Activated CD8-positive, alpha-beta memory T cell treated with anti-CD3 and anti-CD28 coated beads, Interleukin-2, amount 50 U/mL, for 48 hours (primary cell): ENCODE results near the gene FARP2.

Experiments
- DNase-seq: peaks from one replicate; pipeline ENCODE4 v3.0.0-alpha.2; 2020

FARP2 gene

DNA sequence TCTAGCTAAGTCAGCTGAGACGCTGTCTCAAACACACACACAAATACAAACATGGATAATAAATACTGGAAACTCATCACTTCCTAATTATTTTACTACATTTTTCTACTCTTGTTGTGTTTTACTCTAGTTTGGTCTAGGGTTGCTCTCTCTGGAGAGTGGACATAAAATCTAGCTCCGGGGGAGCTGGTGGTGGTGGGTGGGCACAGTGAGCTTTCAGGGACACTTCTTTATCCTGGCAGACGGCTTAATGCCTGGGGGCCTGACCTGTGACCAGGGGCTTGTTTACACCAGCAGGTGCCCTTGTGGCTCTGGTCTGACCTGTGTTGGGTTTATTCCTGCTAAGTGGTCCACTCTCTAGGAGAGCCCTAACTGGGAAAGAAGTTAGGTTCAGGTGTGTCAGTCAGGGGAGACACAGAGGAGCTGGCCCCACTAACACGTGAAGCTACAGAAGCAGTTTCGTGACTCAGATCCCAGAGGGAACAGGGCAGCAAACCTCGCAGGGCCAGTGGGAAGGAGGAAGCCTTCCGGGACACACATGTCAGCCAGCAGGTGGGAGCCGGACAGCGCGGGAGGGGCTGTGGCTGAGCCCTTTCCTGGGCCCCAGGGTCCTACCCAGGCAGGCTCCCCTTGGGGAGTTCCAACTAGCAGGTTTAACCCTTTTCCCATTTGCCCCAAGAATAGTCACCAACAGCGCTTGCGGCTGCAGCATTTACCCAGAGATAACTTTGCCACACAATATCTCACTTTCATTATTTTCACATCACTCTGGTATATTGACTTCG lies 180.0 kb downstream of the FARP2 start:
- no peak for DNase-seq

DNA sequence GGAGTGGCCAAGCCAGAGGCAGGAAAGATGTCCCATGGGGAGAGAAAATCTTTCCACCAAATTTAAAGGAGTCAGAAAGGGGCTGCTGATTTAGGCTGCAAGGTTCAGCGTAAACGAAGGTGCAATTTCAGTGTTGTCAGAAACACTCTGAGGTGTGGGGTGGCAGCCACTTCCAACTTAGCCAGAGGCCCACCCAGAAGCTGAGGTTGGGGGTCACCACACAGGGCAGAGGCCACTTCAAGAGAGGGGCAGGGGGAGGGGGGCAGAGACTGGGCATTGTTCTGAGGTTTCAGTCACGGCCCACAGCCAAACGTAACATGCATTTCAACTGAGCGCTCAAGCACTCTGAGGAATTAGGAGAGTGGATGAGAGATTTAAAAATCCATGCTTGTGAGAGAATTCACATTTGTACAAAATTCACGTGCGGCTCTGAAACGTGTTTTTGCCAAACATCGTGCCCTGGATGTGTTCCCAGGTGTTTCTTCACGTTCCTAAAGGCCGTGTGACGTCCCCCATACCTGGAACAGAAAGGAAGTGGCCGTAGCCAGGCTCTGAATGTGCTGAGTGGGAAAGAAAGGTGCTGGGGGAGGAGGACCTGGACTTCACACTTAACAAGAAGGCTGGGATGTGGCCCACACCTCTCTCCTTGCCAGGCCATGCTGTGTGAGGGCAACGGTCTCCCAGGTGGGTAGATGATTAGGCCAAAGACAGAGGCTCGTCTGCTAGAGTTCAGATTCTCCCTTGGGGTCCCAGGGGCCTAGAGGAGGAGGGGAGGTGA lies 182.9 kb downstream of the FARP2 start:
- DNase-seq = no peak

DNA sequence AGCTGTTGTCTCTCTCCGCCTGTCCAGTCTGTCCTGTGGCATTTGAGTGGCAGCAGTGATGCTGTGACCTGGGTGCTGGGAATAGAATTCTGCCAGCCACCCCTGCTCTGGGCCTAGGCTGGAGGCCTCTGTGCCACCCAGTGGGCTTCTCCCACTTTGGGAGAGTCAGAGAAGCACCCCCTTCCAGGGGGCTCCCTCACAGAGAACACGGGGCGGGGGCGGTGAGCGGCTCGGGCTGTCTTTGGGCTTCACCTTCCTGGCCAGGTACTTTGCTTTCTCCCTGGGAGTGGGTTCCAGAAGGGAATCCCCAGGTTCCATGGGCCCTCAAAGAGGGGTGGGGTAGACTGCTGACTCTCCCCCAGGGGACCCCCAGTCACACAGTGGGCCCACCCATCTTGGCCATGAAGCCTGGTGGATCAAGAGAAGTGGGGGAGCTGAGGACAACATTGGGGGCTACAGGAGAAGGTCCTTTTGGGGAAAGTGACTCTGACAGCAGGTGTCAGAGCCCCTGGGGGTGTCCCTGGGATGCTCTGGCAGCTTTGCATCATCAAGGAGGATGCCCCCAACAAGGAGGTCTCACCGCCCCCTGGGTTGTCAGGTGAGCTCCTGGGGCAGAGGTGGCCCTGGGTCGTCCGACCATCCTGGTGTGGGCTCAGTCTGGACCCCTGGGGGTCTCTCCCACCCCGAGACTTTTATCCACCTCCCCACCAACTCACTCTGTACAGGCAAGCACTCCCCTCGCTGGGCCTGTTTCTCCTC lies 183.7 kb downstream of the FARP2 start:
- DNase-seq = peak; percentile 46

DNA sequence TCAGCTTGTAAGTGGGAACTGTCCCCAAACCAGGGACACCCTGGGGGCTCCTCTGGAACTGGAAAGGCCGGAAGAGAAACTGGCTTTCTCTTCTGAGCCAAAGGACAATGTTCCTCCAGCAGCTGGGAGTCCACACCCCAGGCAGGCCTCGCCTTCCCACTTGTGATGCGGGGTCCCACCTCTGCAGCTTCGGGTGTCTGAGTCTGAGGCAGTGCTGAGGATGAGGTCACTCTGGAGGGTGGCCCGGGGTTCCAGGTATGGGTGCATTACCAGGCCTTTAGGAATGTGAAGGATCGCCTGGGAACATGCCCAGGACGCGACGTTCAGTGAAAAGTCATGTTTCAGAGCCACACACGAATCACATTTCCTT lies 184.3 kb downstream of the FARP2 start:
- DNase-seq = peak; percentile 51

DNA sequence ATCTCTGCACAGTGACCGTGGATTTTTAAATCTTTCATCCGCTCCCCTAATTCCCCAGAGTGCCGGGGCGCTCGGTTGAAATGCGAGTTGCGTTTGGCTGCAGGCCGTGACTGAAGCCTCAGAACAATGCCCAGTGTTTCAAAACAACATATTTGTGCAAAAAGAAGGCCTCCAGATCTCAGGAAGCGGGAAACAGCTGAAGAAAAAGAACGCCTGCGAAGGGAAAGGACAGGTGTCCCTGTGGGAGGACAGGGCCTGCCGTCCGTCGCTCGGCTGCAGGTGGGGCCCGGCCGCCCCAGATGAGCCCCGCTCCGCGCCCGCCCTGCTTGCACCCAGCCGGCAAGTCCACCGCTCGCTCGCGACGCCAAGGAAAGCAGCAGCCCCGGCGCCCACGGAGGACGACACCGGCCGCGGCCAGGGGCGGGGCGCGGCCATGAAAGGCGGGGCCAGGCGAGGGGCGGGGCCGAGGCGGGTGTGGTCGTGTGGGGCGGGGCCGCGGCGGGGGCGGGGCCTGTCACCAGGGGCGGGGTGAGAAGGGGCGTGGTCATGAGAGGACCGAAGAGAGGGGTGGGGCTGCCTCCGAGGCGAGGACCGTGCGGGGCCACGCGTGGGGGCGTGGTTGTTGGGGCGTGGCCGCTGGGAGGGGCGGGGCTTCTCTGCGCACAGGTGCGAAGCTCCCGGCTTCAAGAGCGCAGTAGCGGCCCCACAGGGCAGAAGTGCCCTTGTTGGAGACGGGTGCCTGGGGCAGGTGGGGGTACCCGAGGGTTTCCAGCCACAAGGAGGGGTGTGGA lies 184.9 kb downstream of the FARP2 start:
- peak; percentile 91 for DNase-seq

DNA sequence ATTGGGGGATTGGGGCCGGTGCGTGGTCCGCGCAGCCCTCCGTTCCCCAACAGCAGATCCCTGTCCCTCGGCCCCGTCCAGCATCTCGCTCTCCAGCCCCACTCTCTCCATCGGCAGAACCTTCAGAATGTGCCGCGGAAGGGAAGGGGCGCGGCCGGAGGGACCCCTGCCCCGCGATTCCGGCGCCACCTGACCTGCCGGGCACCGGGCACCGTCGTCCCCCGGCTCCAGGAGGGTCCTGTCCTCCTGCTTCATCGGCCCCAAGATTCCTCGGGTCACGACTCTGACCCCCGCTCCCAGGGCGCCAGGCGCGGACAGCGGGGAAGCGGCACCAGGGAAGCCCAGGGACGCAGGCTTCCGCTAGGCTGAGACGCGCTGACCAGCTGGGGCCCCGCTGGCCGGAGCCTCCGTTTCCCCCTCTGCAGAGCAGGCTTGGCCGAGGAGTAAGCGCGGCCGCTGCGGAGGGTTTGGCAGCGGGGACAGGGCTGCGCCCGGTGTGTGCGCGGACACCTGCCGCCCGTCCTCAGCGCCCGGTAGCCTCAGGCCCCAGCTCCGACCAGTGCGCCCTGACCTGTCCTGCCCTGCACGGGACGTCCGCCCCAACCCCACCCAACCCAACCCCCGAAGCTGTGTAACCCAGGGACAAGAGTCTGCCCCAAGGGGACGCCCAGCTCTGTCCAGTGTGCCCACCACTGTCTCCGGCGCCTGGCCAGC lies 185.6 kb downstream of the FARP2 start:
- no peak for DNase-seq

DNA sequence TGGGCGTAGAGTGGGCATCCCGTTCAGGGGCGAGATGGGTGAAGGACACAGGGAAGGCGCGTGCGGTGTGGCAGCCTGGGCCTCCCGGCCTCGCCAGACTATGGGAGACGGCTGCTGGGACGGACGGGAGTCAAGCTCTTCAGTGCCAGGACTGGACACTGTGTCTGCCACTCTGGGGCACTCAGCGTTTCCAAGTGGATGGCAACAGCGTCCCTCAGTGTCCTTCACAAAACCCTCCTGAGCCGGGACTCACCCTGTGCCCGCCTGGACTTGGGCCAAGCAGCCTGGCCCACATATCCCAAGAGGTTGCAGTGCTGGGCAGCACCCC lies 186.2 kb downstream of the FARP2 start:
- no peak for DNase-seq
